Gastroesophageal sphincter (tissue), 4 donors: ENCODE results near the gene RHOXF2. TPM values are rescaled to one million over a fixed set of nuclear protein-coding genes. Genes with fewer than 3 reads are reported as not detected.
"Not testable (repeated sequence)": the region's sequence is repeated elsewhere in the genome, so short reads cannot be mapped to it uniquely, and the experiment has no call there.

ENCODE experiments used
- ATAC-seq: fragments of 150-250 bp; one replicate; pipeline ENCODE4 v1.9.1; 2016; ENCODE audit warnings: mild to moderate bottlenecking, moderate library complexity
- H3K27ac ChIP-seq, 4 donors: fragments of 200-600 bp; sonication (generic) in 3 of 4; 1 replicate in 3 of 4; 2 replicates in 1 of 4; pipeline ENCODE4 v1.5.1; 2016 to 2019
- H3K27me3 ChIP-seq: fragments of 200-600 bp; sonication (generic); one replicate; pipeline ENCODE4 v1.5.1; 2019
- H3K36me3 ChIP-seq, 2 donors: fragments of 200-600 bp; sonication (generic); one replicate each; pipeline ENCODE4 v1.5.1; 2019; ENCODE audit warnings: control low read depth in 1 of 2
- H3K4me1 ChIP-seq, 3 donors: fragments of 200-600 bp; sonication (generic); 1 replicate in 2 of 3; 2 replicates in 1 of 3; pipeline ENCODE4 v1.5.1; 2016 to 2019; ENCODE audit warnings: control low read depth in 2 of 3
- H3K4me3 ChIP-seq, 2 donors: fragments of 200-600 bp; sonication (generic); one replicate each; pipeline ENCODE4 v1.5.1; 2019; ENCODE audit warnings: mild to moderate bottlenecking in 1 of 2, moderate library complexity in 1 of 2
- H3K9me3 ChIP-seq, 3 donors: fragments of 200-600 bp; sonication (generic); one replicate each; pipeline ENCODE4 v1.5.1; 2017 to 2019; ENCODE audit warnings: control low read depth in 2 of 3
- CTCF ChIP-seq, 4 experiments: fragments of 200-600 bp in 2 of 4; fragments of 450-650 bp in 2 of 4; sonication (generic) in 1 of 4; IDR thresholded peaks; one replicate each; pipeline ENCODE4 v1.5.1; 2017 to 2019; ENCODE audit warnings: antibody characterized with exemption in 4 of 4, mild to moderate bottlenecking in 2 of 4, moderate library complexity in 2 of 4
- EP300 ChIP-seq: sonication (generic); formaldehyde crosslinking; IDR thresholded peaks from one replicate; pipeline ENCODE4 v1.6.1; 2017; ENCODE audit warnings: antibody characterized with exemption, mild to moderate bottlenecking
- POLR2A ChIP-seq, 2 donors: fragments of 450-650 bp; IDR thresholded peaks; one replicate each; pipeline ENCODE4 v1.6.1; 2017; ENCODE audit warnings: antibody characterized with exemption in 2 of 2, mild to moderate bottlenecking in 2 of 2, moderate library complexity in 1 of 2
- POLR2AphosphoS5 ChIP-seq: sonication (generic); formaldehyde crosslinking; IDR thresholded peaks from one replicate; pipeline ENCODE4 v1.6.1; 2017; ENCODE audit warnings: antibody characterized with exemption
- WGBS, 2 donors: methylation state at CpG; one replicate each; pipeline ENCODE4 v1.1.5; 2018; ENCODE audit warnings: low coverage in 1 of 2; 5-methylcytosine and 5-hydroxymethylcytosine counted together
- total RNA-seq, 4 donors: library from RNA; depleted of rRNA; stranded (reverse); fragments of >200 nt; gene quantifications; one replicate each; pipeline ENCODE4 v1.1.0, GENCODE V29; 2016

Gene RHOXF2
- total RNA-seq, 4 donors from 2014 or later: not detected

- H3K9me3 ChIP-seq, H3K36me3 ChIP-seq, H3K4me3 ChIP-seq, ATAC-seq, H3K4me1 ChIP-seq, H3K27me3 ChIP-seq, H3K27ac ChIP-seq: not testable (repeated sequence)
- no CpG with 5 or more reads among the region's 2 CpGs for WGBS, 2 donors
These were observed 35.3 kb downstream of the RHOXF2 start for GRCh38 chrX:120193720-120194119.

GRCh38 chrX:120195786-120196185, 37.4 kb downstream of the RHOXF2 start:
- not testable (repeated sequence) for ATAC-seq

GRCh38 chrX:120196626-120197283, 38.3 kb downstream of the RHOXF2 start:
- not testable (repeated sequence) for H3K27me3 ChIP-seq, H3K36me3 ChIP-seq, H3K4me3 ChIP-seq, ATAC-seq, H3K4me1 ChIP-seq, H3K9me3 ChIP-seq, H3K27ac ChIP-seq
- WGBS, 2 donors: no CpG with 5 or more reads among the region's 8 CpGs

More at GRCh38 chrX:120195786-120196185, 37.4 kb downstream of the RHOXF2 start:
- H3K27ac ChIP-seq, H3K4me3 ChIP-seq, H3K4me1 ChIP-seq, H3K9me3 ChIP-seq, H3K36me3 ChIP-seq, H3K27me3 ChIP-seq: not testable (repeated sequence)
- WGBS, 2 donors: no CpG with 5 or more reads among the region's 6 CpGs

- ATAC-seq: no peak
- TF ChIP-seq POLR2AphosphoS5: no peak
- no peak for TF ChIP-seq CTCF (IDR thresholded peaks at IDR 0.05)
- no peak for TF ChIP-seq EP300
- TF ChIP-seq POLR2A (IDR thresholded peaks at IDR 0.05): no peak
- no peak overlapping the region for H3K27ac ChIP-seq
- no peaks in the 10 kb centered on the region for H3K9me3 ChIP-seq
- H3K27me3 ChIP-seq: no peaks in the 10 kb centered on the region
- 75 to 94% methylated on average over 1 to 6 of the region's 11 CpGs for whole genome bisulfite sequencing, 2 donors
- no peaks in the 10 kb centered on the region for H3K4me1 ChIP-seq
- no peak overlapping the region for H3K4me3 ChIP-seq
- no peaks in the 10 kb centered on the region for H3K36me3 ChIP-seq
These were observed 42.4 kb downstream of the RHOXF2 start for GRCh38 chrX:120200851-120201250.

- Histone ChIP-seq H3K36me3 (no peaks in the 10 kb centered on the region), H3K9me3 (no peaks in the 10 kb centered on the region), H3K4me3 (no peak overlapping the region), H3K27ac (no peak overlapping the region), H3K27me3 (no peaks in the 10 kb centered on the region), H3K4me1 (no peaks in the 10 kb centered on the region)
- ATAC-seq: no peak
- 78% methylated on average over 6 of the region's 12 CpGs; no CpG with 5 or more reads in 1 of the 2 donors for WGBS, 2 donors
- no peak for TF ChIP-seq CTCF (IDR thresholded peaks at IDR 0.05)
These were observed 47.7 kb downstream of the RHOXF2 start for GRCh38 chrX:120205816-120206753.

- Histone ChIP-seq H3K36me3 (no peaks in the 10 kb centered on the region), H3K4me3 (no peak overlapping the region), H3K27me3 (no peaks in the 10 kb centered on the region), H3K4me1 (no peaks in the 10 kb centered on the region), H3K9me3 (no peaks in the 10 kb centered on the region), H3K27ac (no peak overlapping the region)
- no peak for ATAC-seq
- WGBS, 2 donors: 84% methylated on average over 5 of the region's 8 CpGs; no CpG with 5 or more reads in 1 of the 2 donors
- TF ChIP-seq POLR2A (IDR thresholded peaks at IDR 0.05): no peak
- TF ChIP-seq CTCF (IDR thresholded peaks at IDR 0.05): no peak
- no peak for TF ChIP-seq POLR2AphosphoS5
- no peak for TF ChIP-seq EP300
These were observed 48.7 kb downstream of the RHOXF2 start for GRCh38 chrX:120207009-120207605.
